ENCODE results near the gene MAP2K7.

- TF ChIP-seq CTCF (IDR thresholded peaks at IDR 0.05) (no peak), POLR2A (IDR thresholded peaks at IDR 0.05) (no peak)
Measured at GRCh38 chr19:7905859-7906258, 2.2 kb downstream of the MAP2K7 start.
